ENCODE data around the gene SNX1.

The SNX1 gene

DNA sequence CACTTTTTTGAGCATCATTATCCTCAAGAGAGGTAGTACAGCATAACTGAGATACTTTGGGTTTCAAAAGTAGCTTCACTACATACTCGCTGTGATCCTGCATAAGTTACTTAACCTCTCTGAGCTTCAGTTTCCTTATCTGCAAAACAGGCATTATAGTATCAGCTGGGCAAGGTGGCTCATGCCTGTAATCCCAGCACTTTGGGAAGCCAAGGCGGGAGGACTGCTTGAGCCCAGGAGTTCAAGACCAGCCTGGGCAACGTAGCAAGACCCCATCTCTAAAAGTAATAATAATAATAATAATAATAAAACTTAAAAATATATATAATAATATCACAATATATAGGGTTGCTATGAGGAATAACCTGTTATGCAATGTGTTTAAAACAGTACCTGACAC, 13.0 kb upstream of the SNX1 start:
- TF ChIP-seq, protein P1, sequence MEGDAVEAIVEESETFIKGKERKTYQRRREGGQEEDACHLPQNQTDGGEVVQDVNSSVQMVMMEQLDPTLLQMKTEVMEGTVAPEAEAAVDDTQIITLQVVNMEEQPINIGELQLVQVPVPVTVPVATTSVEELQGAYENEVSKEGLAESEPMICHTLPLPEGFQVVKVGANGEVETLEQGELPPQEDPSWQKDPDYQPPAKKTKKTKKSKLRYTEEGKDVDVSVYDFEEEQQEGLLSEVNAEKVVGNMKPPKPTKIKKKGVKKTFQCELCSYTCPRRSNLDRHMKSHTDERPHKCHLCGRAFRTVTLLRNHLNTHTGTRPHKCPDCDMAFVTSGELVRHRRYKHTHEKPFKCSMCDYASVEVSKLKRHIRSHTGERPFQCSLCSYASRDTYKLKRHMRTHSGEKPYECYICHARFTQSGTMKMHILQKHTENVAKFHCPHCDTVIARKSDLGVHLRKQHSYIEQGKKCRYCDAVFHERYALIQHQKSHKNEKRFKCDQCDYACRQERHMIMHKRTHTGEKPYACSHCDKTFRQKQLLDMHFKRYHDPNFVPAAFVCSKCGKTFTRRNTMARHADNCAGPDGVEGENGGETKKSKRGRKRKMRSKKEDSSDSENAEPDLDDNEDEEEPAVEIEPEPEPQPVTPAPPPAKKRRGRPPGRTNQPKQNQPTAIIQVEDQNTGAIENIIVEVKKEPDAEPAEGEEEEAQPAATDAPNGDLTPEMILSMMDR (conservative IDR thresholded peaks at IDR 0.05; ENCODE audit: low read depth): no peak
- ChIA-PET CTCF (interaction anchor here (0.7 kb wide), 1 partner anchor 331 kb away, joined by 3 read pairs; no protein-coding TSS in a partner anchor), POLR2A (ENCODE audit: low non-redundant PET) (no interaction called here)
- H3K27ac ChIP-seq: no peak overlapping the region
- DNase-seq (ENCODE audit: low spot score): no peak

DNA sequence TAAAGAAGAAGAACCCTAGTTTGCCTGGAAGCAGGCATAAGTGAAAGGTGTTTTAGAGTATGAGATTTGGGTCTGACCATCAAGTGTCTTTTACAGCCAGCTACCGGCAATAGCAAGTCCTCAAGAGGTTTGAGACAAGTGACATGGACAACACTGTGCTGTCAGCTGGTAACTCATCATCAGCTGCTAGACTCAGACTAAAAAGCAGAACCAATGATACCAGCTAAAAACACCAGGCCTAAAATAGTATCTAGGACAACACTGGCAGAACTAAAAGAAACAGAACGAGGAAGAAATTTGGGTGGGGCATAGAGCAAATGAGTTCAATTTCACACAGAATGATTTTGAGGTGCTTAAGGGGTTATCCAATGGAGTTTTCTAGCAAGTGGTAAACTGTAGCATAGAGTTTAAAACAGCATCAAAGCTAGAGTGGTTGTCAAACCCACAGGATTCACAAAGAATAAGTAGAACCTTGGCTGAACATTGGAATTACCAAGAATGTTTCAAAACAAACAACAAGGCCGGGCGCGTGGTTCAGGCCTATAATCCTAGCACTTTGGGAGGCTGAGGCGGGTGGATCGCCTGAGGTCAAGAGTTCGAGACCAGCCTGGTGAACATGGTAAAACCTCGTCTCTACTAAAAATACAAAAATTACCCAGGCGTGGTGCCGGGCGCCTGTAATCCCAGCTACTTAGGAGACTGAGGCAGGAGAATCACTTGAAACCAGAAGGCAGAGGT, 6.1 kb upstream of the SNX1 start:
- POLR2A ChIA-PET (ENCODE audit: low non-redundant PET): no interaction called here
- TF ChIP-seq, protein P1 (conservative IDR thresholded peaks at IDR 0.05; ENCODE audit: low read depth): no peak
- H3K27ac ChIP-seq: no peak overlapping the region
- CTCF ChIA-PET: interaction anchor here (0.6 kb wide), 1 partner anchor 18 kb away, joined by 3 read pairs; no protein-coding TSS in a partner anchor
- DNase-seq (ENCODE audit: low spot score): no peak

DNA sequence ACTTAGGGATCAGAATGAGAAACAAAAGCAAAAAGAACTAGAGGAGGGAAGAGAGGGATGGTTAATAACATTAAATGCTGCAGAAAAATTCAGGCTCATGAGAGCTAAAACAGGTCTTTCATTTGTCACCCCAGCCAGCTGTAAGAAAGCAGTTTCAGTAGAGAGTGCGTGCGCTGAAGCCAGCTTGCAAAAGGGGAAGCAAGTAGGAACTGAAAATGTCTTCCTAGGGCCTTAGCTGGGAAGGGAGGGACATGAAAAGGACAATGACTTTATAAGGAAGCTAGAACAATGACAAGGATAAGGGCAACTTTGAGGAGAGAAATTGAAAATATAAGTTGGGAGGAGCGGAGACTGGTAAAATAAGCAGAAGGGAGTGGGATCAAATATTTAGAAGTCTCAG, 5.3 kb upstream of the SNX1 start:
- TF ChIP-seq, protein P1 (conservative IDR thresholded peaks at IDR 0.05; ENCODE audit: low read depth): no peak
- H3K27ac ChIP-seq: no peak overlapping the region
- ChIA-PET POLR2A (ENCODE audit: low non-redundant PET) (no interaction called here), CTCF (no interaction called here)
- no peak for DNase-seq (ENCODE audit: low spot score)

DNA sequence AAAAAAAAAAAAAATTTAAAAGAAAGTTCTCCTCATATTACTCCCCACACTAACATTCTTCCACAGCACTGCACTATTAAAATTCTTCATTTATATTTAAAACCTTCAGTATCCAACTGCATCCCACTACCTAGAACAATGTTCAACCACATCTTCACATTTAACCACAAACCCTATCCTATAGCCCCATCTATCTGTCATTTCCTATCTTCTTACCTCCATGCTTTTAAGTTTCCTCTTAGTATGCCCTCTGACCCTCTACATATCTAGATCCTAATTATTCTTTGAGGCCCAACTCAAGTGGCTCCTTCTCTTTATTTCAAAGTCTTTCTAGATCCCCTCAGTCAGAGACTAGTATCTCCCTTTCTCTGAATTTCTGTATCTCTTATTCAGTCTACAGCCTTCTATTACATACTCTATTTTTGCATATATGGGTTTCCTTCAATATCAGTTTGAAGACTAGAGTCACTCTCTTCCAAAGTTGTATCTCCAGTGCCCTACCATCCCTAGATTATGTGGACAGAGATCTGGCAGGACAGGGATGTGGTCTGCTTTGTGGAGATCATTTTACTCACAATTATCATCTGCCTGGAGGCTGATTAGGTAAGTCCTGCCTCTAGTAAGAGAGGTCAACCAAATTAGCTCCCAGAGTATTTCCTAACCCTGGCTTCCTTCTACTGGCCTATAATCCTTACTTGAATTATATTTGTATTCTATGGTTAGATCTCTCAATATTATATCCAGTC, 3.5 kb upstream of the SNX1 start:
- no peak overlapping the region for H3K27ac ChIP-seq
- POLR2A ChIA-PET (ENCODE audit: low non-redundant PET): no interaction called here
- CTCF ChIA-PET: interaction anchor here (1.0 kb wide), 1 partner anchor 147 kb away, joined by 3 read pairs; no protein-coding TSS in a partner anchor
- DNase-seq (ENCODE audit: low spot score): no peak
- TF ChIP-seq, protein P1 (conservative IDR thresholded peaks at IDR 0.05; ENCODE audit: low read depth): no peak

DNA sequence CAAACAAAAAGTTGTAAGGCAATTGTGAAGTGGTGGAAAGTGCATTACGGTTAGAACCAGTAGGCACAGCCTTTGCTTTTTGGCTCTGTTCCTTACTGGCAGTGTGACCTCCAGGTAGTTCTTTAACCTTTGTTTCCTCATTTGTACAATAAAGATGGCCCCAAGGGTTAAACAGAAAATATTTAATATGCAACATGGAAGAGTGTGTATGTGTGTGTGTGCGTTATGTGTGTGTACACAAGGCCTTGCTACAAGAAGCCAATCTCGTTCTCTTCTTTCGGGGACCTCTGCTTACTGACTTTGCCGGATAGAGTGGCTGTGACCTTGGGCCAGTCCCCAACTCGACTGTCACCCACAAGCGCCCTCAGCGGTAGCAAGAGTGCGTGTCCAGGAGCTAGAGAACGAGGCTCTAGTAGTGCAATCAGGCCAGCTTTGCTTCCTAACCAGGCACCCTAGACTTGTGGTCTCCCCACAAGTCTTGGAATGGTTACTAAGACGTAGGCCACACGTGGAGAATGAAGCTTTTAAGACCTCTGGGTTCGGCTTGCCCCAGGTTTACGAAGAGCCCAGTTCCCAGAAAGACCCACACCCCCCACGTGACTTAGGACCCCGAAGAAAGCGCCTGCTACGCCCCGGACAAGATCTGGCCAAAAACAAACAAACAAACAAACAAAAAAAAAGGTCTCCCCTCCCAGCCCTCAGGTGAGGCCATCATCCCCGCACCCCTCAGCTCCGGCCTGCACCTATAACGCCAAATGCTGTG, 2.7 kb upstream of the SNX1 start:
- TF ChIP-seq, protein P1 (conservative IDR thresholded peaks at IDR 0.05; ENCODE audit: low read depth): peak; percentile 19
- H3K27ac ChIP-seq: peak overlapping the region; percentile 89
- ChIA-PET CTCF (interaction anchor here (0.6 to 0.7 kb wide), 3 partner anchors 85 to 1059 kb away, joined by 3 to 4 read pairs (median 4); no protein-coding TSS in a partner anchor), POLR2A (ENCODE audit: low non-redundant PET) (interaction anchor here (0.7 kb wide), 1 partner anchor 27 kb away, joined by 3 read pairs; no protein-coding TSS in a partner anchor)
- peak; percentile 35 for DNase-seq (ENCODE audit: low spot score)

Measured in RWPE1 (cell line).